Urinary bladder (tissue), 4 donors: ENCODE data around the gene FAM193A. TPM values are rescaled to one million over a fixed set of nuclear protein-coding genes. Genes with fewer than 3 reads are reported as not detected.
"Not testable (repeated sequence)": the region's sequence is repeated elsewhere in the genome, so short reads cannot be mapped to it uniquely, and the experiment has no call there.

ENCODE experiments used
- DNase-seq: peaks from one replicate; pipeline ENCODE4 v3.0.0-alpha.2; 2015; ENCODE audit errors: extremely low spot score
- H3K27ac ChIP-seq: one replicate; pipeline ENCODE4 v1.5.1; 2013; ENCODE audit warnings: low read depth, mild to moderate bottlenecking, moderate library complexity
- H3K36me3 ChIP-seq: one replicate; pipeline ENCODE4 v1.6.1; 2013; ENCODE audit warnings: mild to moderate bottlenecking, moderate library complexity; ENCODE audit not compliant: insufficient read depth
- H3K4me1 ChIP-seq: one replicate; pipeline ENCODE4 v1.6.1; 2013; ENCODE audit warnings: mild to moderate bottlenecking, moderate library complexity; ENCODE audit not compliant: insufficient read depth
- H3K4me3 ChIP-seq: one replicate; pipeline ENCODE4 v1.5.1; 2013; ENCODE audit warnings: low read depth, low read length
- WGBS: extraction: QIAGEN DNeasy Blood & Tissue Kit; methylation state at CpG from one replicate; pipeline ENCODE4 v1.1.7; 2013; 5-methylcytosine and 5-hydroxymethylcytosine counted together
- polyA plus RNA-seq: library from polyadenylated mRNA; stranded (reverse); fragments of 200-250 nt; gene quantifications from one replicate; pipeline ENCODE4 v1.2.3, GENCODE V29; 2013
- small RNA-seq: library from RNA; depleted of rRNA; stranded (forward); fragments of <200 nt; gene quantifications from one replicate; pipeline ENCODE3, GENCODE V24; 2014
- total RNA-seq: library from RNA; depleted of rRNA; stranded (reverse); fragments of >200 nt; gene quantifications from one replicate; pipeline ENCODE4 v1.2.3, GENCODE V29; 2014
- donor health status: healthy with polysubstance abuse.
- donor health status: healthy.

FAM193A gene
- total and polyA plus RNA-seq, 2 donors: 16.2 to 18.7 TPM

- Histone ChIP-seq H3K27ac (no peak overlapping the region), H3K4me3 (no peak overlapping the region), H3K36me3 (no peaks in the 10 kb centered on the region), H3K4me1 (no peaks in the 10 kb centered on the region)
- 93% methylated on average over 12 of the region's 12 CpGs for WGBS
- no peak for DNase-seq
These were observed 229.5 kb downstream of the FAM193A start for GRCh38 chr4:2765832-2766526.

DNA sequence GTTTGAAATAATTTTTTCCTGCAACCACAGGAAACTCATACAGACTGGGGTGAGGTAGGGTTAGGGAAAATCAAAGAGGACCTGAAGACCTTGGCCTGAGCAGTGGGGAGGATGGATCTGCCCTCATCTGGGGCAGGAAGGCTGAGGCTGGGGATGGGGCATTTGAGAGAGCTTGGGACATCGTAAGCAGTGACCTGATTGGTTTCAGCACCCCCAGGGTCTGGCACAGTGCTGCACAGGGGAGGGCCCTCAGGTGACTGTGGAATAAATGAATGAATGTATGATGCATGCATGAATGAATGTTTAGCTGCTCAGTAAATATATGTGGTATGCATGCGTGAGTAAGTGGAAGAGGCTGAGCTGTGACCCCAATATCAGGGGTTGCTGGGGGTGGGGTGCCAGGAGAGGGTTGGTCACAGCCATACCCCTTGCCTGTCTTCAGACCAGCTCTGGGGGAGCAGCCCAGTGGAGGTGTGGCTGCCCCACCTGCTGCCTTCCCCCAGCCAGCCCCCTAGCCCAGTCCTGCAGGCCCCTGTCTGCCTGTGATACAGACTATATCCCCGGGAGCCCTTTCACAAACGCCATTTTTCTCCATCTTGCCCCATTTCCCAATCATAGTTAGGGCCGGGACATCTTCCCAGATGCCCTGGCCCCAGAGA, 230.7 kb downstream of the FAM193A start:
- Histone ChIP-seq H3K4me1 (no peaks in the 10 kb centered on the region), H3K36me3 (no peaks in the 10 kb centered on the region), H3K4me3 (no peak overlapping the region), H3K27ac (no peak overlapping the region)
- WGBS: 87% methylated on average over 5 of the region's 5 CpGs
- no peak for DNase-seq

DNA sequence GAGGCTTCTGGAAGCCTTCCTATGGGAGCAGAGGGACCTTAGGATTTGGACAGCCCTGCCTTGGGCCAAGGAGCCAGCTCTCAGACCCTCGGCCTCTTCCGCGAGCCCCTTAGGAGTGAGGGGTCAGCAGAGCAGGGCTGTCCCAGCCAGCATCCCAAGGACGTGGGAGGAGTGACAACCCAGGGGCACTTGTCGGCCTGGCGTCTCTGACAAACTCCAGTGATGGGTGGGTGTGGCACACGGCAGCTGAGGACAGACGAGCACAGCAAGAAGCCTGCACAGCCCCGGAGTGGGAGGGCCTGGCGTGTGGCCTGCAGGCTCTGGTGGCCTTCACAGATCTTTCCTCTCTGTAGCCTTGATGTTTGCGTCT, 231.2 kb downstream of the FAM193A start:
- DNase-seq: no peak
- 73% methylated on average over 11 of the region's 11 CpGs for WGBS
- H3K36me3 ChIP-seq: no peaks in the 10 kb centered on the region
- H3K4me1 ChIP-seq: no peaks in the 10 kb centered on the region
- no peak overlapping the region for H3K4me3 ChIP-seq
- no peak overlapping the region for H3K27ac ChIP-seq

- Histone ChIP-seq H3K4me3 (no peak overlapping the region), H3K36me3 (no peaks in the 10 kb centered on the region), H3K4me1 (no peaks in the 10 kb centered on the region), H3K27ac (no peak overlapping the region)
- WGBS: 84% methylated on average over 9 of the region's 9 CpGs
- no peak for DNase-seq
These were observed 231.7 kb downstream of the FAM193A start for GRCh38 chr4:2768124-2768523.

DNA sequence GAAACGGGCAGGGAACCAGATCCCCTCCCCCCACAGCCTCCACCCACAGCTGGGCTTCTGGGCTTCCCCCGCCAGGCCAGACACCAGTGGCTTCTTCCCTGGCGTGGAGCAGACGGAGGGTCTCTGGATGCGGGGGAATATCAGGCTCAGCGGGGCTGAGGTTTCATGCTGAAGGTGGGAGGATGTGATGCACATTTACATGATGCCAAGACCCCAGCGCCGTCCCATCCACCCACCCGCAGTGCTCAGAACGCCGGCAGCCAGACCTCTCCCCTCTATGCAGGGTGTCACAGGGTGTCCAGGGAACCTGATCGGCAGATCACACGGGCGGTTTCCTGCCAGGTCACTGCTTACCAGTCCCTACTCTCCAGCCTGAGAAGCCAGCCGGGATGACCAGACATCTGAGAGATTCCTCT, 232.5 kb downstream of the FAM193A start:
- DNase-seq: no peak
- no peak overlapping the region for H3K27ac ChIP-seq

GRCh38 chr4:2771264-2771663, 234.8 kb downstream of the FAM193A start:
- Histone ChIP-seq H3K4me1 (no peaks in the 10 kb centered on the region), H3K27ac (no peak overlapping the region), H3K4me3 (no peak overlapping the region), H3K36me3 (no peaks in the 10 kb centered on the region)
- 60% methylated on average over 3 of the region's 3 CpGs for WGBS
- DNase-seq: no peak

More for the DNA sequence above, 232.5 kb downstream of the FAM193A start:
- H3K4me1 ChIP-seq: no peaks in the 10 kb centered on the region
- 40% methylated on average over 15 of the region's 15 CpGs for WGBS
- H3K36me3 ChIP-seq: no peaks in the 10 kb centered on the region
- no peak overlapping the region for H3K4me3 ChIP-seq

DNA sequence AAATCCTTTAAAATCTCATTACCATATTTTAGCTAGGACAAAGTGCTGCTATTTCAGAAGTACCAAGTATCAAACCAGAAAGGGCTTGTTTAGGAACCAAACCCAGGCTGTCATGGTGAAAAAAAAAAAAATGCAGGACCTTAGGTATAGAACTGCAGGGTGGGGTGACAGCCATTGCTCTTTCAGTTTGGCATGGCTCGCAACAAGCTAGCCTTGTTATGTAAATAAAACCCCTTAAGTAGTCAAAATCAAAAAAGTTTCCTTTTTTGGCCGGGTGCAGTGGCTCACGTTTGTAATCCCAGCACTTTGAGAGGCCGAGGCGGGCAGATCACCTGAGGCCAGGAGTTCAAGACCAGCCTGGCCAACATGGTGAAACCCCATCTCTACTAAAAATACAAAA, 244.2 kb downstream of the FAM193A start:
- H3K36me3 ChIP-seq, H3K4me3 ChIP-seq, H3K4me1 ChIP-seq, H3K27ac ChIP-seq, DNase-seq: not testable (repeated sequence)
- WGBS: 88% methylated on average over 5 of the region's 5 CpGs

- no peak overlapping the region for H3K27ac ChIP-seq
- H3K4me3 ChIP-seq: no peak overlapping the region
- 91% methylated on average over 10 of the region's 10 CpGs for WGBS
- H3K4me1 ChIP-seq: no peaks in the 10 kb centered on the region
- DNase-seq: no peak
- no peaks in the 10 kb centered on the region for H3K36me3 ChIP-seq
These were observed 245.5 kb downstream of the FAM193A start for GRCh38 chr4:2781911-2782310.

Small RNA genes lying within 50 kb of the gene (small RNA-seq; reads per million reads assigned to genes)
- gene CR545473.1 (not detected), gene RF00019 (not detected)

Other genes starting within 250 kb of the FAM193A start
- gene ZFYVE28, start 118.0 kb upstream of the FAM193A start, total RNA-seq: 6.3 TPM
- gene ZFYVE28, start 118.0 kb upstream of the FAM193A start, polyA plus RNA-seq: 8.4 TPM
- gene CFAP99, start 117.7 kb upstream of the FAM193A start, total RNA-seq: not detected
- gene CFAP99, start 117.7 kb upstream of the FAM193A start, polyA plus RNA-seq: 0.06 TPM
- gene RNF4, start 67.5 kb upstream of the FAM193A start, total RNA-seq: 38.4 TPM
- gene RNF4, start 67.5 kb upstream of the FAM193A start, polyA plus RNA-seq: 35.7 TPM
- 13.1 TPM for gene TNIP2, start 219.7 kb downstream of the FAM193A start, total RNA-seq
- gene TNIP2, start 219.7 kb downstream of the FAM193A start, polyA plus RNA-seq: 49.8 TPM